Ovary (tissue), 10 donors: ENCODE data around the gene ANKRD30BL. TPM values are rescaled to one million over a fixed set of nuclear protein-coding genes. Genes with fewer than 3 reads are reported as not detected.
"Not testable (repeated sequence)": the region's sequence is repeated elsewhere in the genome, so short reads cannot be mapped to it uniquely, and the experiment has no call there.

Source experiments
- DNase-seq, 5 donors: peaks; one replicate each; pipeline ENCODE4 v3.0.0-alpha.2; 2019 to 2020
- H3K27ac ChIP-seq, 2 donors: fragments of 200-600 bp; one replicate each; pipeline versions ENCODE4 v1.5.1 to v1.8.0; 2019 to 2022
- H3K27me3 ChIP-seq: fragments of 200-600 bp; one replicate; pipeline ENCODE4 v1.8.0; 2022
- H3K36me3 ChIP-seq: fragments of 200-600 bp; sonication (generic); one replicate; pipeline ENCODE4 v1.5.1; 2019
- H3K4me1 ChIP-seq: one replicate; pipeline ENCODE4 v1.8.1; 2013; ENCODE audit warnings: mild to moderate bottlenecking, moderate library complexity; ENCODE audit not compliant: insufficient read depth
- H3K4me3 ChIP-seq: fragments of 200-600 bp; sonication (generic); one replicate; pipeline ENCODE4 v1.5.1; 2017
- H3K9me3 ChIP-seq, 2 donors: fragments of 200-600 bp in 1 of 2; sonication (generic) in 1 of 2; one replicate each; pipeline versions ENCODE4 v1.5.1 to v1.8.1; 2013 to 2019; ENCODE audit warnings: mild to moderate bottlenecking in 1 of 2, moderate library complexity in 1 of 2
- WGBS, 3 donors: extraction: QIAGEN DNeasy Blood & Tissue Kit in 1 of 3; methylation state at CpG; one replicate each; pipeline versions ENCODE4 v1.1.5 to v1.1.7; 2013 to 2017; 5-methylcytosine and 5-hydroxymethylcytosine counted together
- intact Hi-C, 4 donors: fragments of 100-400 bp; cut with DNase I; formaldehyde crosslinking; loops; one replicate each; pipeline versions ENCODE4 v1.11.0 to v1.15.1; 2022 to 2023
- long read RNA-seq, 3 donors: library from polyadenylated mRNA in 2 of 3; unstranded in 2 of 3; transcript quantifications; one replicate each; pipeline ENCODE4 v2.0.0 and lab custom pipeline, GENCODE V29; 2021 to 2026
- polyA plus RNA-seq, 2 donors: library from polyadenylated mRNA; stranded (reverse); fragments of 200-250 nt in 1 of 2; fragments of 350-450 nt in 1 of 2; fragmentation: Illumina TruSeq in 1 of 2; extraction: RNeasy Lipid Tissue Mini Kit (QIAGEN cat#74804) in 1 of 2; gene quantifications; one replicate each; pipeline ENCODE4 v1.2.3, GENCODE V29; 2013 to 2014
- small RNA-seq: library from RNA; depleted of rRNA; stranded (forward); fragments of <200 nt; gene quantifications from one replicate; pipeline ENCODE3, GENCODE V24; 2016
- total RNA-seq, 7 donors: library from RNA; depleted of rRNA in 2 of 7; stranded (reverse); fragments of >200 nt in 2 of 7; fragmentation: NEBNext Ultra II Directional in 3 of 7; extraction: Animal tissue kit (Norgen Biotek cat#: 25700) in 3 of 7; gene quantifications; one replicate each; pipeline versions ENCODE4 v1.1.0 to v1.2.4, GENCODE V29; 2016 to 2023
- donor health status: DM: no; HTN: no; CAD: no; lungs with moderate emphysema.
- donor health status: DM: no; HTN: no; CAD: no.
- donor health status: Bipolar disorder and iron deficiency.
- donor health status: DM: yes; HTN: yes; CAD: no.
- donor health status: DM: no; HTN: no; CAD: no.
- donor health status: DM: yes; HTN: yes; CAD: no.

The ANKRD30BL gene, protein sequence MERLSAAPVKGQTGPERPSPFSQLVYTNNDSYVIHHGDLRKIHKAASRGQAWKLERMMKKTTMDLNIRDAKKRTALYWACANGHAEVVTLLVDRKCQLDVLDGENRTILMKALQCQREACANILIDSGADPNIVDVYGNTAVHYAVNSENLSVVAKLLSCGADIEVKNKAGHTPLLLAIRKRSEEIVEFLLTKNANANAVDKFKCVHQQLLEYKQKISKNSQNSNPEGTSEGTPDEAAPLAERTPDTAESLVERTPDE
- total RNA-seq (1 to 10 TPM in 6 of 7 donors, not detected in 1; 1.1 to 2.1 (median 1.3) TPM), polyA plus RNA-seq (under 1 TPM; 0.10 to 0.47 TPM)
- long read RNA-seq, donor 1, result 0 reads
- long read RNA-seq, donor 2, partial matches to known transcripts, result 0 of 2 reads
- long read RNA-seq, donor 2, other reads (novel, unspliced or antisense), result 0 of 2 reads
- long read RNA-seq, donor 3, result 0 reads

DNA sequence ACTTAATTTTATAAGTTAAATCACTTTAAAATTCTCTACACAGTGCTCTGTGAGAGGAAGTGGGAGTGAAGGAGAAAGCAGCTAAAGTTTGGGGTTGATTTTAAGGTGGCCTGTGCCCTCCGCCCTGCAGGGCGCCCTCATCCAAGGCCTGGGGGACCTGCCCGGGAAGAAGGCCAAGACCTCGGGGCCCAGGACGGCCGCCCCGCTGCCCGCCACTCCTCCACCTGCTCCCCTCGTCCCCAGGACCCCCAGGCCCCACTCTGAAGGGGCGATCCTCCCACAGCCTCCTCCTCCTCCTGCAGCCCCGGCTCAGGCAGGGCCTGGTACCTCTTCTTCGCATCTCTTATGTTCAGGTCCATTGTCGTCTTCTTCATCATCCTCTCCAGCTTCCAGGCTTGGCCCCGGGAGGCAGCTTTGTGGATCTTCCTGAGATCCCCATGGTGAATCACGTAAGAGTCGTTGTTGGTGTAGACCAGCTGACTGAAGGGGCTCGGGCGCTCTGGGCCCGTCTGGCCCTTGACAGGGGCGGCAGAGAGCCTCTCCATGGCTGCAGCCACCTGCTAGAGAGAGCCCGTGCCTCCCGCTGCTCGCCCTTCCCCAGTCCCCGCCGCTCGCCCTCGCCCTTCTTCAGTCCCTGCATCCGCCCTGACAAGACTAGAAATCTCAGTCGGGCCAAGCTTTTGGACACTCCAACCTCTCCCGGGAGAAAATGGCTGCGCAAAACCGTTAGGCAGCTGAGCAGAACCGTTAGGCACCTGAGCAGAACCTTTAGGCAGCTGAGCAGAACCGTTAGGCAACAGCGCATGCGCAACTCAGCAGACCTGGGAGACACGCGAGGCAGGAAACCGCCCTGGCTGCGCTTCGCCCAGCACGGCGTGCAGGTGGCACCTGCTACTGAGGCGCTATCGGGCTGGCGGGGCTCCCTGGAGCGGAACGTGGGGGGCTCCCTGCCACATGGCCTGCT lies at the start of gene ANKRD30BL:
TSS of gene ANKRD30BL (minus strand) at position 792 of the 964 bp plus-strand sequence. CDS start at position 545, 247 bp downstream.
- H3K36me3 ChIP-seq, H3K4me1 ChIP-seq, H3K27me3 ChIP-seq, H3K9me3 ChIP-seq, H3K27ac ChIP-seq, intact Hi-C loops, H3K4me3 ChIP-seq, DNase-seq: not testable (repeated sequence)
- 85 to 91% (median 89%) methylated on average over 47 to 48 of the region's 48 CpGs for WGBS, 3 donors

GRCh38 chr2:132202866-132203265 lies 41.1 kb upstream of the ANKRD30BL start:
- intact Hi-C loops, DNase-seq, H3K27ac ChIP-seq, H3K27me3 ChIP-seq, H3K4me3 ChIP-seq, H3K36me3 ChIP-seq, H3K4me1 ChIP-seq, H3K9me3 ChIP-seq: not testable (repeated sequence)
- WGBS, 3 donors, result 89 to 96% (median 93%) methylated on average over 2 of the region's 2 CpGs

GRCh38 chr2:132192854-132193253 lies 31.1 kb upstream of the ANKRD30BL start:
- not testable (repeated sequence) for DNase-seq

GRCh38 chr2:132167100-132167499 lies 5.3 kb upstream of the ANKRD30BL start:
- intact Hi-C loops, DNase-seq, H3K27me3 ChIP-seq, H3K36me3 ChIP-seq, H3K9me3 ChIP-seq, H3K27ac ChIP-seq, H3K4me1 ChIP-seq, H3K4me3 ChIP-seq: not testable (repeated sequence)
- 44 to 65% (median 48%) methylated on average over 1 of the region's 1 CpG for WGBS, 3 donors

More at GRCh38 chr2:132192854-132193253, 31.1 kb upstream of the ANKRD30BL start:
- 83 to 88% (median 84%) methylated on average over 5 of the region's 5 CpGs for WGBS, 3 donors
- H3K9me3 ChIP-seq, H3K4me1 ChIP-seq, H3K36me3 ChIP-seq, intact Hi-C loops, H3K4me3 ChIP-seq, H3K27ac ChIP-seq, H3K27me3 ChIP-seq: not testable (repeated sequence)

DNA sequence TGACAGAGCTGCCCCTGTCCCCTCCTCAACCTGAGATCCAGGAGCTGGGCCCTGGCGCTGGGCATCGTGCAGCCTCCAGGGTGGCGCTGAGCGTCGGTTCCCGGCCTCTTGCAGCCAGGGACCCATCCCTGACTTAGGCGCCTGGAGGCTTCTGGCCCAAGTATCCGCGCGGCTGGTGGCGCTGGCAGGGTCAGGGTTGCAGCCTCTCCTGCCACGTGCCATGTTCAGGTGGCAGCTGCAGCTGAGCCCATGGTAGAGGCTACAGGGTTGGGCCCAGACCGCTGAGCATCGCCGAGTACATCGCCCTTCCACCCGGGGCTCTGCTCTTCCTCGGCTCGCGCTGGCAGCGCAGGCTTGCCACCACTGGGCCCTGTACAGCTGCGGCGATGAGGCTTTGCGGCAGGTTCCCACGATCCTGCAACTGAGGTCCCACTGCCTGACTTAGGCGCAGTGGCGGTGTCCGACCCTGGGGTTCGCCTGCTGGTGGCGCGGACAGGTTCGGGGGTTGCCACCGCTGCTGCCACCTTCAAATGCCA lies 441 bp upstream of the ANKRD30BL start:
- H3K9me3 ChIP-seq, H3K4me3 ChIP-seq, H3K36me3 ChIP-seq, H3K4me1 ChIP-seq, intact Hi-C loops, DNase-seq, H3K27ac ChIP-seq, H3K27me3 ChIP-seq: not testable (repeated sequence)
- WGBS, 3 donors, result 90 to 95% (median 93%) methylated on average over 28 to 33 of the region's 33 CpGs

- peak in 4 of 5 donors; percentile 22 to 43 (median 26) for DNase-seq
- H3K27me3 ChIP-seq, H3K9me3 ChIP-seq, H3K4me1 ChIP-seq, intact Hi-C loops, H3K36me3 ChIP-seq, H3K4me3 ChIP-seq, H3K27ac ChIP-seq: not testable (repeated sequence)
- 3 to 7% (median 5%) methylated on average over 4 of the region's 4 CpGs for WGBS, 3 donors
These were observed 15.0 kb downstream of the ANKRD30BL start for GRCh38 chr2:132146774-132147173.

Small RNA genes within 50 kb of the gene (small RNA-seq; reads per million reads assigned to genes)
- not detected for gene RNU6-1132P
